AG04449 (cell line): ENCODE results near the gene PLP2.

Source experiments
- CTCF ChIA-PET: fragments of 350-600 bp; formaldehyde crosslinking; extraction: SDS; loops from one replicate; lab custom pipeline; 2021; ENCODE audit warnings: antibody characterized with exemption; lab: Yijun Ruan, JAX
- POLR2A ChIA-PET: fragments of 400-600, 350-600 bp; formaldehyde crosslinking; extraction: SDS; loops from one replicate; lab custom pipeline; 2020; ENCODE audit warnings: antibody characterized with exemption, inconsistent platforms; lab: Yijun Ruan, JAX
- DNase-seq: peaks from one replicate; pipeline ENCODE4 v3.0.0-alpha.2; 2010; ENCODE audit warnings: low read depth, low spot score
- H3K4me3 ChIP-seq: 2 replicates; pipeline ENCODE4 v1.5.1; 2011; ENCODE audit warnings: low read depth, mild to moderate bottlenecking, control low read depth, low read length
- CTCF ChIP-seq: IDR thresholded peaks from one replicate; pipeline ENCODE4 v1.5.1; 2011; ENCODE audit warnings: mild to moderate bottlenecking, moderate library complexity, low read length, control low read depth, inconsistent platforms; ENCODE audit not compliant: insufficient read depth; ENCODE audit errors: missing control alignments

The PLP2 gene

GRCh38 chrX:49184294-49185281 is 12.9 kb downstream of the PLP2 start:
- ChIA-PET CTCF (interaction anchor here (1.2 kb wide), 1 partner anchor 29 kb away, joined by 4 read pairs; no protein-coding TSS in a partner anchor), POLR2A (interaction anchor here (1.3 kb wide), 1 partner anchor 13 kb away, joined by 10 read pairs; the partner anchor contains the start of gene PLP2)
- H3K4me3 ChIP-seq, result peak overlapping the region; percentile 67
- DNase-seq, result no peak
- no peak for TF ChIP-seq CTCF

GRCh38 chrX:49186125-49187027 is 14.7 kb downstream of the PLP2 start, which contains the start of gene PRICKLE3:
Gene PRICKLE3 (minus strand): TSS chrX:49186373. CDS start chrX:49186297, 76 bp downstream.
- H3K4me3 ChIP-seq, result peak within 1 kb of the TSS; percentile 67
- CTCF ChIA-PET, result no interaction called here

GRCh38 chrX:49187028-49187394 is 15.3 kb downstream of the PLP2 start:
- POLR2A ChIA-PET, result no interaction called here
- no peak overlapping the region for H3K4me3 ChIP-seq
- CTCF ChIA-PET, result no interaction called here
- no peak for DNase-seq
- TF ChIP-seq CTCF, result no peak

More at GRCh38 chrX:49186125-49187027, 14.7 kb downstream of the PLP2 start, which contains the start of gene PRICKLE3:
- no peak for DNase-seq
- POLR2A ChIA-PET, result no interaction called here
- TF ChIP-seq CTCF, result peak; percentile 39

GRCh38 chrX:49187526-49187925 is 15.8 kb downstream of the PLP2 start:
- no peak overlapping the region for H3K4me3 ChIP-seq
- no peak for TF ChIP-seq CTCF
- CTCF ChIA-PET, result no interaction called here
- POLR2A ChIA-PET, result no interaction called here
- DNase-seq, result no peak

- CTCF ChIA-PET, result no interaction called here
- H3K4me3 ChIP-seq, result no peak overlapping the region
- POLR2A ChIA-PET, result no interaction called here
- DNase-seq, result no peak
- no peak for TF ChIP-seq CTCF
Observed at GRCh38 chrX:49188468-49189076, 16.9 kb downstream of the PLP2 start.
